GM23248 (cell line): ENCODE measurements around the gene ADIPOQ.
"Not testable (repeated sequence)": the region's sequence is repeated elsewhere in the genome, so short reads cannot be mapped to it uniquely, and the experiment has no call there.

Experiments used
- EZH2 ChIP-seq: fragments of 200-600 bp; sonication (generic); IDR thresholded peaks from 2 replicates; pipeline ENCODE4 v1.6.1; 2018; ENCODE audit warnings: antibody characterized with exemption, mild to moderate bottlenecking; ENCODE audit not compliant: insufficient read depth, poor library complexity, severe bottlenecking
- EZH2phosphoT487 ChIP-seq: fragments of 200-600 bp; sonication (generic); IDR thresholded peaks from 2 replicates; pipeline ENCODE4 v1.6.1; 2018; ENCODE audit warnings: antibody characterized with exemption, moderate library complexity, mild to moderate bottlenecking, low read depth; ENCODE audit not compliant: insufficient read depth

- not testable (repeated sequence) for TF ChIP-seq EZH2phosphoT487, EZH2
Observed at GRCh38 chr3:186884868-186885267, 42.4 kb downstream of the ADIPOQ start.
